GM19351 (cell line): ENCODE data around the gene PNMT.

Experiments
- ATAC-seq: cut with Tn5 transposase; IDR thresholded peaks from one replicate; pipeline ENCODE4 v1.9.1; 2021; ENCODE audit warnings: mild to moderate bottlenecking, moderate library complexity; ENCODE audit not compliant: unreplicated experiment

PNMT gene

GRCh38 chr17:39666601-39667261 lies 1.5 kb upstream of the PNMT start:
- no peak for ATAC-seq

GRCh38 chr17:39667262-39667944 lies 850 bp upstream of the PNMT start:
- no peak for ATAC-seq

DNA sequence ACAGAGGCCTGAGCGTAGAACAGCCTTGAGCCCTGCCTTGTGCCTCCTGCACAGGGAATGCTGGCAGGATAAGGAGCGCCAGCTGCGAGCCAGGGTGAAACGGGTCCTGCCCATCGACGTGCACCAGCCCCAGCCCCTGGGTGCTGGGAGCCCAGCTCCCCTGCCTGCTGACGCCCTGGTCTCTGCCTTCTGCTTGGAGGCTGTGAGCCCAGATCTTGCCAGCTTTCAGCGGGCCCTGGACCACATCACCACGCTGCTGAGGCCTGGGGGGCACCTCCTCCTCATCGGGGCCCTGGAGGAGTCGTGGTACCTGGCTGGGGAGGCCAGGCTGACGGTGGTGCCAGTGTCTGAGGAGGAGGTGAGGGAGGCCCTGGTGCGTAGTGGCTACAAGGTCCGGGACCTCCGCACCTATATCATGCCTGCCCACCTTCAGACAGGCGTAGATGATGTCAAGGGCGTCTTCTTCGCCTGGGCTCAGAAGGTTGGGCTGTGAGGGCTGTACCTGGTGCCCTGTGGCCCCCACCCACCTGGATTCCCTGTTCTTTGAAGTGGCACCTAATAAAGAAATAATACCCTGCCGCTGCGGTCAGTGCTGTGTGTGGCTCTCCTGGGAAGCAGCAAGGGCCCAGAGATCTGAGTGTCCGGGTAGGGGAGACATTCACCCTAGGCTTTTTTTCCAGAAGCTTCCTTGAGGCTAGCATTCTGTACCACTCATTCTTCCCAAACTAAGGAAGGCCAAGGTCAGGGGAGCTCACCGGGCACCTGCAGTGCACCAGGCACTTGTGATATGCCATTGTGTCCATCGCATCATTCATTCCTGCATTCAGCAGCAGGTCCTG lies 1.9 kb downstream of the PNMT start:
- no peak for ATAC-seq

DNA sequence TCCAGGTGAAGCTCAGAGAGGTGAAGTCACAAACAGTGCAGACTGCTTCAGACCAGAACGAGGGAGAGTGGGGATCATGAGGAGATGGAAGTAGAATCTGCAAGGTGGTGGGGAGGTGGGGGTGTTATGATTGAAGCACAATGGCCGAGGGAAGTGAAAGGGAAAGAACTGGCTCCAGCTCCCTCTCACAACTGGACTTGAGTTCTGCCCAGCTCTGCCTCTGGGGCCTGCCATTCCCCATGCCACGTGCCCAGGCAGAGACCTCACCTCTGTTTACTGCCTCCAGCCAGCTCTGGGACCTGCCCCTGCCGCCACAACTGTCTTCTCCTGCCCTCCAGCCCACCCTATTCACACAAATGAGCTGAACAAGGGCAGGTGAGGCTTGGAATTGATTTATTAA lies 2.5 kb downstream of the PNMT start:
- ATAC-seq: no peak

- ATAC-seq: no peak
Observed at GRCh38 chr17:39671651-39672521, 3.6 kb downstream of the PNMT start.

GRCh38 chr17:39672522-39673334 lies 4.5 kb downstream of the PNMT start:
- ATAC-seq: no peak

DNA sequence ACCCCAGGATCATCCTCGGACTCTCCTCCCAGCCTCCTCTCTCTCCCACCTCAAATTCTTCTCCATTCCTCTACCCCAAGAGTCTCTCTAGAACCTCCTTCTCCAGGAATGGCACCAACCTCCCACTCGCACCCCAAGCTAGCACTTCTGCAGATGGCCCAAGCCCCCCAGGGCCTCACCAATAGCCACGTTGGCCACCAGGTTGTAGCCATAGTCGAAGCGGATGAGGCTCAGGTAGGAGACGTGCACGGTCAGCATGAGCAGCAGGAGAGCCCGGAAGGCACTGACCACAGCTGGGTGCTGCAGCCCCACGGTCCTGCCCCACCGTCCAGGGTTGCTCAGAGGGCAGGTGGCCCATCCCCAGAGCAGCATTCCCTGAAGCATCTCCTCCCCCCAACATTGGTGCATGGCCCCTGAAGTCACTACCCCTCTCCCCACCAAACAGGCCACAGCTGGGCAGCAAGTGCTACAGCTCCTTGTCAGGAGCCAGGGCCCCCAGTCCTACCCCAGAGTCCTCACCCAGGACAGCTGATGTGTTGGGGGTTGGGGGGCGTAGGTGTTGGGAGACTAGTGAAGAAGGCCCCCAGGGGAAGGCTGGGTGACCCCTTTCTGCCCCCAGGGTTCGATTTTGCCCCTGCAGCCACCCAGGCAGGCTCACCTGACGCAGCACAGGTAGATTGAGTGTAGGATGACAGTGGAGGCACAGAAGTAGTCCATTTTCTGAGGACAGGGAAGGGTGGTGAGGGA lies 5.3 kb downstream of the PNMT start:
- no peak for ATAC-seq

- ATAC-seq: no peak
Observed at GRCh38 chr17:39674179-39674578, 5.9 kb downstream of the PNMT start.

- no peak for ATAC-seq
Observed at GRCh38 chr17:39674702-39675389, 6.6 kb downstream of the PNMT start.

GRCh38 chr17:39675390-39676082 lies 7.3 kb downstream of the PNMT start:
- ATAC-seq: no peak

- peak; percentile 63 for ATAC-seq
Observed at GRCh38 chr17:39676198-39676819, 8.1 kb downstream of the PNMT start.

- no peak for ATAC-seq
Observed at GRCh38 chr17:39677072-39677471, 8.8 kb downstream of the PNMT start.

GRCh38 chr17:39677542-39678339 lies 9.5 kb downstream of the PNMT start:
- ATAC-seq: no peak

- no peak for ATAC-seq
Observed at GRCh38 chr17:39678340-39679116, 10.3 kb downstream of the PNMT start.

- no peak for ATAC-seq
Observed at GRCh38 chr17:39679521-39680192, 11.4 kb downstream of the PNMT start.
